ENCODE data around the gene HUWE1. TPM values are rescaled to one million over a fixed set of nuclear protein-coding genes. Genes with fewer than 3 reads are reported as not detected.

Gene HUWE1
- total RNA-seq, result 147 to 219 TPM (median 155 TPM) in 3 replicates
- long read RNA-seq, partial matches to known transcripts, result 36 of 44 reads
- long read RNA-seq, other reads (novel, unspliced or antisense), result 8 of 44 reads

- Mint-ChIP-seq H3K4me1 (ENCODE audit: low read depth) (peaks cover 10% of the 10 kb centered on the region), H3K4me3 (ENCODE audit: unreplicated experiment) (peak within 1 kb of the TSS; percentile 80), H3K27me3 (ENCODE audit: low read depth) (no peaks in the 10 kb centered on the region), H3K27ac (ENCODE audit: unreplicated experiment) (peak within 1 kb of the TSS; percentile 92), H3K36me3 (ENCODE audit: low read depth) (peaks cover 2% of the 10 kb centered on the region), H3K9me3 (ENCODE audit: low read depth) (peaks cover 2% of the 10 kb centered on the region)
- no peak for TF ChIP-seq CTCF (IDR thresholded peaks at IDR 0.05)
- no peak for DNase-seq (ENCODE audit: low spot score)
These were observed at the start of gene HUWE1 for GRCh38 chrX:53686151-53686885. Gene HUWE1 (minus strand): TSS chrX:53686719. CDS start chrX:53654107, 32,612 bp downstream.

- Mint-ChIP-seq H3K9me3 (ENCODE audit: low read depth) (peaks cover 10% of the 10 kb centered on the region), H3K27me3 (ENCODE audit: low read depth) (peaks cover 9% of the 10 kb centered on the region), H3K4me3 (ENCODE audit: unreplicated experiment) (no peak overlapping the region), H3K36me3 (ENCODE audit: low read depth) (no peaks in the 10 kb centered on the region), H3K4me1 (ENCODE audit: low read depth) (no peaks in the 10 kb centered on the region), H3K27ac (ENCODE audit: unreplicated experiment) (no peak overlapping the region)
- TF ChIP-seq CTCF (IDR thresholded peaks at IDR 0.05), result no peak
- no peak for DNase-seq (ENCODE audit: low spot score)
These were observed 46.3 kb upstream of the HUWE1 start for GRCh38 chrX:53732797-53733196.

GRCh38 chrX:53729751-53730150, 43.2 kb upstream of the HUWE1 start:
- DNase-seq (ENCODE audit: low spot score), result no peak
- no peak overlapping the region for H3K4me3 Mint-ChIP-seq (ENCODE audit: unreplicated experiment)
- no peaks in the 10 kb centered on the region for H3K27me3 Mint-ChIP-seq (ENCODE audit: low read depth)
- TF ChIP-seq CTCF (IDR thresholded peaks at IDR 0.05), result no peak
- peaks cover 7% of the 10 kb centered on the region for H3K4me1 Mint-ChIP-seq (ENCODE audit: low read depth)
- H3K27ac Mint-ChIP-seq (ENCODE audit: unreplicated experiment), result no peak overlapping the region
- H3K36me3 Mint-ChIP-seq (ENCODE audit: low read depth), result no peaks in the 10 kb centered on the region
- H3K9me3 Mint-ChIP-seq (ENCODE audit: low read depth), result peaks cover 3% of the 10 kb centered on the region

- no peak overlapping the region for H3K27ac Mint-ChIP-seq (ENCODE audit: unreplicated experiment)
- no peaks in the 10 kb centered on the region for H3K27me3 Mint-ChIP-seq (ENCODE audit: low read depth)
- peaks cover 11% of the 10 kb centered on the region for H3K4me1 Mint-ChIP-seq (ENCODE audit: low read depth)
- no peak overlapping the region for H3K4me3 Mint-ChIP-seq (ENCODE audit: unreplicated experiment)
- DNase-seq (ENCODE audit: low spot score), result no peak
- H3K36me3 Mint-ChIP-seq (ENCODE audit: low read depth), result no peaks in the 10 kb centered on the region
- no peak for TF ChIP-seq CTCF (IDR thresholded peaks at IDR 0.05)
- peaks cover 2% of the 10 kb centered on the region for H3K9me3 Mint-ChIP-seq (ENCODE audit: low read depth)
These were observed 42.0 kb upstream of the HUWE1 start for GRCh38 chrX:53728506-53728905.

- Mint-ChIP-seq H3K36me3 (ENCODE audit: low read depth) (no peaks in the 10 kb centered on the region), H3K27me3 (ENCODE audit: low read depth) (no peaks in the 10 kb centered on the region), H3K4me1 (ENCODE audit: low read depth) (peaks cover 12% of the 10 kb centered on the region), H3K4me3 (ENCODE audit: unreplicated experiment) (no peak overlapping the region), H3K27ac (ENCODE audit: unreplicated experiment) (no peak overlapping the region), H3K9me3 (ENCODE audit: low read depth) (no peaks in the 10 kb centered on the region)
- no peak for TF ChIP-seq CTCF (IDR thresholded peaks at IDR 0.05)
- no peak for DNase-seq (ENCODE audit: low spot score)
These were observed 38.4 kb upstream of the HUWE1 start for GRCh38 chrX:53724872-53725271.
